ENCODE measurements around the gene REXO1.

The REXO1 gene

GRCh38 chr19:1832046-1832663, 16.1 kb downstream of the REXO1 start:
- no peak for TF ChIP-seq TAF1 (IDR thresholded peaks at IDR 0.05; ENCODE audit: borderline replicate concordance, insufficient read depth, low read length)

GRCh38 chr19:1830978-1831377, 17.3 kb downstream of the REXO1 start:
- TF ChIP-seq POLR2AphosphoS5 (IDR thresholded peaks at IDR 0.05; ENCODE audit: low read depth, low read length) = no peak
- TF ChIP-seq FOXP2 (optimal IDR thresholded peaks at IDR 0.05; ENCODE audit: borderline replicate concordance, extremely low read depth, extremely low read length, insufficient read depth) = no peak
- no peak for TF ChIP-seq TAF1 (IDR thresholded peaks at IDR 0.05; ENCODE audit: borderline replicate concordance, insufficient read depth, low read length)
- TF ChIP-seq REST (IDR thresholded peaks at IDR 0.05; ENCODE audit: insufficient read depth in 1 of 2, low read depth in 2 of 2, low read length in 2 of 2) = no peak
- no peak for TF ChIP-seq SIN3A (IDR thresholded peaks at IDR 0.05; ENCODE audit: borderline replicate concordance, insufficient read depth, low read length)

GRCh38 chr19:1830568-1830967, 17.7 kb downstream of the REXO1 start:
- TF ChIP-seq FOXP2 (optimal IDR thresholded peaks at IDR 0.05; ENCODE audit: borderline replicate concordance, extremely low read depth, extremely low read length, insufficient read depth) (no peak), REST (IDR thresholded peaks at IDR 0.05; ENCODE audit: insufficient read depth in 1 of 2, low read depth in 2 of 2, low read length in 2 of 2) (no peak), POLR2AphosphoS5 (IDR thresholded peaks at IDR 0.05; ENCODE audit: low read depth, low read length) (no peak), TAF1 (IDR thresholded peaks at IDR 0.05; ENCODE audit: borderline replicate concordance, insufficient read depth, low read length) (no peak), SIN3A (IDR thresholded peaks at IDR 0.05; ENCODE audit: borderline replicate concordance, insufficient read depth, low read length) (no peak)

GRCh38 chr19:1829958-1830357, 18.3 kb downstream of the REXO1 start:
- no peak for TF ChIP-seq SIN3A (IDR thresholded peaks at IDR 0.05; ENCODE audit: borderline replicate concordance, insufficient read depth, low read length)
- TF ChIP-seq REST (IDR thresholded peaks at IDR 0.05; ENCODE audit: insufficient read depth in 1 of 2, low read depth in 2 of 2, low read length in 2 of 2) = no peak
- TF ChIP-seq POLR2AphosphoS5 (IDR thresholded peaks at IDR 0.05; ENCODE audit: low read depth, low read length) = no peak
- TF ChIP-seq TAF1 (IDR thresholded peaks at IDR 0.05; ENCODE audit: borderline replicate concordance, insufficient read depth, low read length) = no peak
- no peak for TF ChIP-seq FOXP2 (optimal IDR thresholded peaks at IDR 0.05; ENCODE audit: borderline replicate concordance, extremely low read depth, extremely low read length, insufficient read depth)

GRCh38 chr19:1828279-1829238, 19.7 kb downstream of the REXO1 start:
- TF ChIP-seq FOXP2 (optimal IDR thresholded peaks at IDR 0.05; ENCODE audit: borderline replicate concordance, extremely low read depth, extremely low read length, insufficient read depth) = peak; percentile 17
- no peak for TF ChIP-seq POLR2AphosphoS5 (IDR thresholded peaks at IDR 0.05; ENCODE audit: low read depth, low read length)
- TF ChIP-seq TAF1 (IDR thresholded peaks at IDR 0.05; ENCODE audit: borderline replicate concordance, insufficient read depth, low read length) = no peak
- TF ChIP-seq SIN3A (IDR thresholded peaks at IDR 0.05; ENCODE audit: borderline replicate concordance, insufficient read depth, low read length) = no peak
- TF ChIP-seq REST (IDR thresholded peaks at IDR 0.05; ENCODE audit: insufficient read depth in 1 of 2, low read depth in 2 of 2, low read length in 2 of 2) = no peak

Data from PFSK-1 (cell line).